ENCODE results near the gene SCN1A. TPM values are rescaled to one million over a fixed set of nuclear protein-coding genes. Genes with fewer than 3 reads are reported as not detected.

Gene SCN1A
- total and polyA plus RNA-seq, 2 experiments from 2014 or later = 1.2 to 1.3 TPM

DNA sequence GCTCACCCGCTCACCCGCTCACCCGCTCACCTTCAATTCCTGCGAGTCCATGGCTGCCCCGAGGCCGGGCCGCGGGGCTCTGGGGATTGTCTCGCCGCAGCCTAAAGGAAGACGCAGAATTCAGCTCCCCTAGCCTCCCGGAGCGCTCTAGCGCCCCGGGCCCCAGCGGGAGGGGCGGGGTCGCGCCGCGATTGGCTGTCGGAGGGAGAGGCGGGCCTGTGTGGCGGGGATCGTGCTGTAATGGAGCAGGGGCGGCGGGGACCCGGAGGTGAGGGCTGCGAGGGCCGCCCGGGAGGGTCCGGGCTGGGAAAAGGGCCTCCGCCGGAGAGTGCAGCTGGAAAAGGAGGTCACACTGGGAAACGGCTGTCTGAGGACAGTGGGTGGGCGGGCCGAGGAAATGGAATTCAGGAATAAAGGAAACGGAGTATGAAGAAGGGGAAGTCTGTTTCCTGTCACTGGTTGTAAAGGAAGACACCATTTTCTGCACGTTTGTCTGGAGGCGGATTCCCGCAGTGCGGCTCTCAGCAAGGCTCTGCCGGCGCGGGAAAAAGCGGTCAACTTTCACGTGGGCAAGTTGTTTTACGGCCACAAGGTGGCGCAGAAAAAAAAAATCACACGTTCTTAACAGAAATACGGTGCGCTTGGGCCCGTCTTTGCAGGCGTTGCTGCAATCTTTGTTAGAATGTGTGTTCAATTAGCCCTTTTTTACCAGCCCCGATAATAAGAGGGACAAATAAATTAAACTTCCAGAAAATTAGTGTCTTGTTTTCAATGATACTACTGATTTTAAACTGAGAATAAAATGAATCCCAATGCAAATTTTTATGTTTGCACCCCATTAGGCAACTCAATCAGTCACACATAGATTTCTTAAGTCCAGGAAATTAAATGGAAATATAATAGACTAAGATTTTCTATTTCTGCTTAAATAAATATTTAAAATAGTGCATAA is 173.9 kb downstream of the SCN1A start, which contains the start of gene TTC21B:
Gene TTC21B, minus strand, starts transcription at position 122 of the 952 bp plus-strand sequence. Its CDS starts 71 bp downstream, at position 51.
- H3K36me3 ChIP-seq (ENCODE audit: insufficient read depth) = no peaks in the 10 kb centered on the region
- H3K4me1 ChIP-seq (ENCODE audit: insufficient read depth) = peaks cover 21% of the 10 kb centered on the region
- H3K9me2 ChIP-seq (ENCODE audit: insufficient read depth) = no peaks in the 10 kb centered on the region
- ATAC-seq (peak; percentile 93), DNase-seq (ENCODE audit: low spot score) (peak; percentile 97)
- peak within 1 kb of the TSS; percentile 81 for H3K27ac ChIP-seq (ENCODE audit: low read depth)
- peaks cover 7% of the 10 kb centered on the region for H3K9me3 Mint-ChIP-seq
- peaks cover 3% of the 10 kb centered on the region; the same call in 2 of the 3 replicates for H3K4me1 Mint-ChIP-seq
- H3K27ac Mint-ChIP-seq = no peak within 1 kb of the TSS; the same call in 1 of the 2 replicates
- no peaks in the 10 kb centered on the region for H3K27me3 ChIP-seq (ENCODE audit: insufficient read depth)
- H3K27me3 Mint-ChIP-seq (ENCODE audit: insufficient read depth, low read depth, poor library complexity) = no peaks in the 10 kb centered on the region
- peaks cover 42% of the 10 kb centered on the region for H3K79me2 ChIP-seq (replicated peaks; ENCODE audit: insufficient read depth)
- H3K36me3 Mint-ChIP-seq (ENCODE audit: low read depth) = no peaks in the 10 kb centered on the region
- H3K4me3 Mint-ChIP-seq = no peak within 1 kb of the TSS; the same call in none of the 3 replicates
- H3K4me3 ChIP-seq = peak within 1 kb of the TSS; percentile 80
- TF ChIP-seq EZH2 (IDR thresholded peaks at IDR 0.05; ENCODE audit: low read depth, unreplicated experiment) = no peak
- TF ChIP-seq JUNB (IDR thresholded peaks at IDR 0.05; ENCODE audit: unreplicated experiment) = peak; percentile 46
- TF ChIP-seq, protein P1, sequence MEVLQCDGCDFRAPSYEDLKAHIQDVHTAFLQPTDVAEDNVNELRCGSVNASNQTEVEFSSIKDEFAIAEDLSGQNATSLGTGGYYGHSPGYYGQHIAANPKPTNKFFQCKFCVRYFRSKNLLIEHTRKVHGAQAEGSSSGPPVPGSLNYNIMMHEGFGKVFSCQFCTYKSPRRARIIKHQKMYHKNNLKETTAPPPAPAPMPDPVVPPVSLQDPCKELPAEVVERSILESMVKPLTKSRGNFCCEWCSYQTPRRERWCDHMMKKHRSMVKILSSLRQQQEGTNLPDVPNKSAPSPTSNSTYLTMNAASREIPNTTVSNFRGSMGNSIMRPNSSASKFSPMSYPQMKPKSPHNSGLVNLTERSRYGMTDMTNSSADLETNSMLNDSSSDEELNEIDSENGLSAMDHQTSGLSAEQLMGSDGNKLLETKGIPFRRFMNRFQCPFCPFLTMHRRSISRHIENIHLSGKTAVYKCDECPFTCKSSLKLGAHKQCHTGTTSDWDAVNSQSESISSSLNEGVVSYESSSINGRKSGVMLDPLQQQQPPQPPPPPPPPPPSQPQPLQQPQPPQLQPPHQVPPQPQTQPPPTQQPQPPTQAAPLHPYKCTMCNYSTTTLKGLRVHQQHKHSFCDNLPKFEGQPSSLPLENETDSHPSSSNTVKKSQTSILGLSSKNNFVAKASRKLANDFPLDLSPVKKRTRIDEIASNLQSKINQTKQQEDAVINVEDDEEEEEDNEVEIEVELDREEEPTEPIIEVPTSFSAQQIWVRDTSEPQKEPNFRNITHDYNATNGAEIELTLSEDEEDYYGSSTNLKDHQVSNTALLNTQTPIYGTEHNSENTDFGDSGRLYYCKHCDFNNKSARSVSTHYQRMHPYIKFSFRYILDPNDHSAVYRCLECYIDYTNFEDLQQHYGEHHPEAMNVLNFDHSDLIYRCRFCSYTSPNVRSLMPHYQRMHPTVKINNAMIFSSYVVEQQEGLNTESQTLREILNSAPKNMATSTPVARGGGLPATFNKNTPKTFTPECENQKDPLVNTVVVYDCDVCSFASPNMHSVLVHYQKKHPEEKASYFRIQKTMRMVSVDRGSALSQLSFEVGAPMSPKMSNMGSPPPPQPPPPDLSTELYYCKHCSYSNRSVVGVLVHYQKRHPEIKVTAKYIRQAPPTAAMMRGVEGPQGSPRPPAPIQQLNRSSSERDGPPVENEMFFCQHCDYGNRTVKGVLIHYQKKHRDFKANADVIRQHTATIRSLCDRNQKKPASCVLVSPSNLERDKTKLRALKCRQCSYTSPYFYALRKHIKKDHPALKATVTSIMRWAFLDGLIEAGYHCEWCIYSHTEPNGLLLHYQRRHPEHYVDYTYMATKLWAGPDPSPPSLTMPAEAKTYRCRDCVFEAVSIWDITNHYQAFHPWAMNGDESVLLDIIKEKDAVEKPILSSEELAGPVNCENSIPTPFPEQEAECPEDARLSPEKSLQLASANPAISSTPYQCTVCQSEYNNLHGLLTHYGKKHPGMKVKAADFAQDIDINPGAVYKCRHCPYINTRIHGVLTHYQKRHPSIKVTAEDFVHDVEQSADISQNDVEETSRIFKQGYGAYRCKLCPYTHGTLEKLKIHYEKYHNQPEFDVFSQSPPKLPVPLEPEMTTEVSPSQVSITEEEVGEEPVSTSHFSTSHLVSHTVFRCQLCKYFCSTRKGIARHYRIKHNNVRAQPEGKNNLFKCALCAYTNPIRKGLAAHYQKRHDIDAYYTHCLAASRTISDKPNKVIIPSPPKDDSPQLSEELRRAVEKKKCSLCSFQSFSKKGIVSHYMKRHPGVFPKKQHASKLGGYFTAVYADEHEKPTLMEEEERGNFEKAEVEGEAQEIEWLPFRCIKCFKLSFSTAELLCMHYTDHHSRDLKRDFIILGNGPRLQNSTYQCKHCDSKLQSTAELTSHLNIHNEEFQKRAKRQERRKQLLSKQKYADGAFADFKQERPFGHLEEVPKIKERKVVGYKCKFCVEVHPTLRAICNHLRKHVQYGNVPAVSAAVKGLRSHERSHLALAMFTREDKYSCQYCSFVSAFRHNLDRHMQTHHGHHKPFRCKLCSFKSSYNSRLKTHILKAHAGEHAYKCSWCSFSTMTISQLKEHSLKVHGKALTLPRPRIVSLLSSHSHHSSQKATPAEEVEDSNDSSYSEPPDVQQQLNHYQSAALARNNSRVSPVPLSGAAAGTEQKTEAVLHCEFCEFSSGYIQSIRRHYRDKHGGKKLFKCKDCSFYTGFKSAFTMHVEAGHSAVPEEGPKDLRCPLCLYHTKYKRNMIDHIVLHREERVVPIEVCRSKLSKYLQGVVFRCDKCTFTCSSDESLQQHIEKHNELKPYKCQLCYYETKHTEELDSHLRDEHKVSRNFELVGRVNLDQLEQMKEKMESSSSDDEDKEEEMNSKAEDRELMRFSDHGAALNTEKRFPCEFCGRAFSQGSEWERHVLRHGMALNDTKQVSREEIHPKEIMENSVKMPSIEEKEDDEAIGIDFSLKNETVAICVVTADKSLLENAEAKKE (CRISPR knock-in tag; IDR thresholded peaks at IDR 0.05) = no peak
- TF ChIP-seq EZH2phosphoT487 (IDR thresholded peaks at IDR 0.05; ENCODE audit: unreplicated experiment) = no peak
- TF ChIP-seq ZNF114 (CRISPR knock-in tag; IDR thresholded peaks at IDR 0.05) = no peak
- TF ChIP-seq, protein P2, sequence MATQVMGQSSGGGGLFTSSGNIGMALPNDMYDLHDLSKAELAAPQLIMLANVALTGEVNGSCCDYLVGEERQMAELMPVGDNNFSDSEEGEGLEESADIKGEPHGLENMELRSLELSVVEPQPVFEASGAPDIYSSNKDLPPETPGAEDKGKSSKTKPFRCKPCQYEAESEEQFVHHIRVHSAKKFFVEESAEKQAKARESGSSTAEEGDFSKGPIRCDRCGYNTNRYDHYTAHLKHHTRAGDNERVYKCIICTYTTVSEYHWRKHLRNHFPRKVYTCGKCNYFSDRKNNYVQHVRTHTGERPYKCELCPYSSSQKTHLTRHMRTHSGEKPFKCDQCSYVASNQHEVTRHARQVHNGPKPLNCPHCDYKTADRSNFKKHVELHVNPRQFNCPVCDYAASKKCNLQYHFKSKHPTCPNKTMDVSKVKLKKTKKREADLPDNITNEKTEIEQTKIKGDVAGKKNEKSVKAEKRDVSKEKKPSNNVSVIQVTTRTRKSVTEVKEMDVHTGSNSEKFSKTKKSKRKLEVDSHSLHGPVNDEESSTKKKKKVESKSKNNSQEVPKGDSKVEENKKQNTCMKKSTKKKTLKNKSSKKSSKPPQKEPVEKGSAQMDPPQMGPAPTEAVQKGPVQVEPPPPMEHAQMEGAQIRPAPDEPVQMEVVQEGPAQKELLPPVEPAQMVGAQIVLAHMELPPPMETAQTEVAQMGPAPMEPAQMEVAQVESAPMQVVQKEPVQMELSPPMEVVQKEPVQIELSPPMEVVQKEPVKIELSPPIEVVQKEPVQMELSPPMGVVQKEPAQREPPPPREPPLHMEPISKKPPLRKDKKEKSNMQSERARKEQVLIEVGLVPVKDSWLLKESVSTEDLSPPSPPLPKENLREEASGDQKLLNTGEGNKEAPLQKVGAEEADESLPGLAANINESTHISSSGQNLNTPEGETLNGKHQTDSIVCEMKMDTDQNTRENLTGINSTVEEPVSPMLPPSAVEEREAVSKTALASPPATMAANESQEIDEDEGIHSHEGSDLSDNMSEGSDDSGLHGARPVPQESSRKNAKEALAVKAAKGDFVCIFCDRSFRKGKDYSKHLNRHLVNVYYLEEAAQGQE (IDR thresholded peaks at IDR 0.05; ENCODE audit: unreplicated experiment) = no peak
- no peak for TF ChIP-seq NANOG (IDR thresholded peaks at IDR 0.05; ENCODE audit: borderline replicate concordance)
- peak; percentile 85 for TF ChIP-seq CREB1 (CRISPR knock-in tag; IDR thresholded peaks at IDR 0.05; ENCODE audit: low read depth)
- TF ChIP-seq, protein P3, sequence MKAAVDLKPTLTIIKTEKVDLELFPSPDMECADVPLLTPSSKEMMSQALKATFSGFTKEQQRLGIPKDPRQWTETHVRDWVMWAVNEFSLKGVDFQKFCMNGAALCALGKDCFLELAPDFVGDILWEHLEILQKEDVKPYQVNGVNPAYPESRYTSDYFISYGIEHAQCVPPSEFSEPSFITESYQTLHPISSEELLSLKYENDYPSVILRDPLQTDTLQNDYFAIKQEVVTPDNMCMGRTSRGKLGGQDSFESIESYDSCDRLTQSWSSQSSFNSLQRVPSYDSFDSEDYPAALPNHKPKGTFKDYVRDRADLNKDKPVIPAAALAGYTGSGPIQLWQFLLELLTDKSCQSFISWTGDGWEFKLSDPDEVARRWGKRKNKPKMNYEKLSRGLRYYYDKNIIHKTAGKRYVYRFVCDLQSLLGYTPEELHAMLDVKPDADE (IDR thresholded peaks at IDR 0.05) = no peak
- TF ChIP-seq STAT1 (IDR thresholded peaks at IDR 0.05; ENCODE audit: unreplicated experiment) = no peak
- TF ChIP-seq, protein P4, sequence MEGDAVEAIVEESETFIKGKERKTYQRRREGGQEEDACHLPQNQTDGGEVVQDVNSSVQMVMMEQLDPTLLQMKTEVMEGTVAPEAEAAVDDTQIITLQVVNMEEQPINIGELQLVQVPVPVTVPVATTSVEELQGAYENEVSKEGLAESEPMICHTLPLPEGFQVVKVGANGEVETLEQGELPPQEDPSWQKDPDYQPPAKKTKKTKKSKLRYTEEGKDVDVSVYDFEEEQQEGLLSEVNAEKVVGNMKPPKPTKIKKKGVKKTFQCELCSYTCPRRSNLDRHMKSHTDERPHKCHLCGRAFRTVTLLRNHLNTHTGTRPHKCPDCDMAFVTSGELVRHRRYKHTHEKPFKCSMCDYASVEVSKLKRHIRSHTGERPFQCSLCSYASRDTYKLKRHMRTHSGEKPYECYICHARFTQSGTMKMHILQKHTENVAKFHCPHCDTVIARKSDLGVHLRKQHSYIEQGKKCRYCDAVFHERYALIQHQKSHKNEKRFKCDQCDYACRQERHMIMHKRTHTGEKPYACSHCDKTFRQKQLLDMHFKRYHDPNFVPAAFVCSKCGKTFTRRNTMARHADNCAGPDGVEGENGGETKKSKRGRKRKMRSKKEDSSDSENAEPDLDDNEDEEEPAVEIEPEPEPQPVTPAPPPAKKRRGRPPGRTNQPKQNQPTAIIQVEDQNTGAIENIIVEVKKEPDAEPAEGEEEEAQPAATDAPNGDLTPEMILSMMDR (conservative IDR thresholded peaks at IDR 0.05; ENCODE audit: low read depth in 2 of 2) = peak; percentile 79 to 81
- TF ChIP-seq POLR2AphosphoS5 (IDR thresholded peaks at IDR 0.05; ENCODE audit: low read depth) = peak; percentile 87
- no peaks in the 10 kb centered on the region for H4K20me1 ChIP-seq (replicated peaks; ENCODE audit: insufficient read depth)
- no peaks in the 10 kb centered on the region for H3F3A ChIP-seq (replicated peaks; ENCODE audit: low read depth)
- peak within 1 kb of the TSS; percentile 34; the same call in 1 of the 2 replicates for H2AFZ ChIP-seq
- peak within 1 kb of the TSS; percentile 96 for H3K4me2 ChIP-seq

Data from GM23338 (cell line).